ENCODE results near the gene UIMC1. TPM values are rescaled to one million over a fixed set of nuclear protein-coding genes. Genes with fewer than 3 reads are reported as not detected.
A peak's percentile ranks its signal among the peaks of the same experiment; 100 is the strongest.

UIMC1 gene
- total RNA-seq, 1 donor from 2014 or later, result 46.6 TPM

- Mint-ChIP-seq H3K27me3 (ENCODE audit: low read depth) (no peaks in the 10 kb centered on the region), H3K36me3 (ENCODE audit: low read depth) (peaks cover 9% of the 10 kb centered on the region), H3K4me1 (peaks cover 9% of the 10 kb centered on the region), H3K4me3 (no peak overlapping the region), H3K9me3 (no peaks in the 10 kb centered on the region), H3K27ac (ENCODE audit: unreplicated experiment) (peak overlapping the region; percentile 40)
- no peak for DNase-seq (ENCODE audit: low read depth, low spot score)
- no peak for TF ChIP-seq CTCF (conservative IDR thresholded peaks at IDR 0.05)
Measured at GRCh38 chr5:177035976-177036375, 29.4 kb upstream of the UIMC1 start.

- peaks cover 11% of the 10 kb centered on the region for H3K4me1 Mint-ChIP-seq
- DNase-seq (ENCODE audit: low read depth, low spot score), result no peak
- H3K9me3 Mint-ChIP-seq, result no peaks in the 10 kb centered on the region
- H3K4me3 Mint-ChIP-seq, result no peak overlapping the region
- no peak for TF ChIP-seq CTCF (conservative IDR thresholded peaks at IDR 0.05)
- H3K36me3 Mint-ChIP-seq (ENCODE audit: low read depth), result peaks cover 21% of the 10 kb centered on the region
- no peaks in the 10 kb centered on the region for H3K27me3 Mint-ChIP-seq (ENCODE audit: low read depth)
- H3K27ac Mint-ChIP-seq (ENCODE audit: unreplicated experiment), result no peak overlapping the region
Measured at GRCh38 chr5:177029498-177029897, 22.9 kb upstream of the UIMC1 start.

- Mint-ChIP-seq H3K27ac (ENCODE audit: unreplicated experiment) (no peak overlapping the region), H3K4me1 (peaks cover 23% of the 10 kb centered on the region), H3K9me3 (no peaks in the 10 kb centered on the region), H3K36me3 (ENCODE audit: low read depth) (peaks cover 21% of the 10 kb centered on the region), H3K27me3 (ENCODE audit: low read depth) (no peaks in the 10 kb centered on the region), H3K4me3 (no peak overlapping the region)
- TF ChIP-seq CTCF (conservative IDR thresholded peaks at IDR 0.05), result no peak
- DNase-seq (ENCODE audit: low read depth, low spot score), result no peak
Measured at GRCh38 chr5:177027665-177028064, 21.1 kb upstream of the UIMC1 start.

- DNase-seq (ENCODE audit: low read depth, low spot score), result no peak
- H3K36me3 Mint-ChIP-seq (ENCODE audit: low read depth), result peaks cover 15% of the 10 kb centered on the region
- H3K9me3 Mint-ChIP-seq, result no peaks in the 10 kb centered on the region
- peaks cover 36% of the 10 kb centered on the region for H3K4me1 Mint-ChIP-seq
- H3K27ac Mint-ChIP-seq (ENCODE audit: unreplicated experiment), result no peak overlapping the region
- no peak for TF ChIP-seq CTCF (conservative IDR thresholded peaks at IDR 0.05)
- peak overlapping the region; percentile 78 for H3K4me3 Mint-ChIP-seq
- no peaks in the 10 kb centered on the region for H3K27me3 Mint-ChIP-seq (ENCODE audit: low read depth)
Measured at GRCh38 chr5:177025101-177025601, 18.6 kb upstream of the UIMC1 start.

- Mint-ChIP-seq H3K4me3 (peak overlapping the region; percentile 78), H3K27ac (ENCODE audit: unreplicated experiment) (peak overlapping the region; percentile 21), H3K9me3 (no peaks in the 10 kb centered on the region), H3K4me1 (peaks cover 36% of the 10 kb centered on the region), H3K27me3 (ENCODE audit: low read depth) (no peaks in the 10 kb centered on the region), H3K36me3 (ENCODE audit: low read depth) (peaks cover 12% of the 10 kb centered on the region)
- DNase-seq (ENCODE audit: low read depth, low spot score), result no peak
- TF ChIP-seq CTCF (conservative IDR thresholded peaks at IDR 0.05), result no peak
Measured at GRCh38 chr5:177024559-177024958, 18.0 kb upstream of the UIMC1 start.

- Mint-ChIP-seq H3K27me3 (ENCODE audit: low read depth) (no peaks in the 10 kb centered on the region), H3K4me1 (peaks cover 36% of the 10 kb centered on the region), H3K36me3 (ENCODE audit: low read depth) (peaks cover 9% of the 10 kb centered on the region), H3K4me3 (peak overlapping the region; percentile 99), H3K27ac (ENCODE audit: unreplicated experiment) (peak overlapping the region; percentile 100), H3K9me3 (no peaks in the 10 kb centered on the region)
- TF ChIP-seq CTCF (conservative IDR thresholded peaks at IDR 0.05), result no peak
- peak; percentile 2 for DNase-seq (ENCODE audit: low read depth, low spot score)
Measured at GRCh38 chr5:177023303-177023664, 16.7 kb upstream of the UIMC1 start.
